Measurements from ENCODE around the gene KDM3A. TPM values are rescaled to one million over a fixed set of nuclear protein-coding genes. Genes with fewer than 3 reads are reported as not detected.
"Not testable (repeated sequence)": the region's sequence is repeated elsewhere in the genome, so short reads cannot be mapped to it uniquely, and the experiment has no call there.

Gene KDM3A
- total RNA-seq, 1 experiment from 2014 or later, result 18.9 TPM

DNA sequence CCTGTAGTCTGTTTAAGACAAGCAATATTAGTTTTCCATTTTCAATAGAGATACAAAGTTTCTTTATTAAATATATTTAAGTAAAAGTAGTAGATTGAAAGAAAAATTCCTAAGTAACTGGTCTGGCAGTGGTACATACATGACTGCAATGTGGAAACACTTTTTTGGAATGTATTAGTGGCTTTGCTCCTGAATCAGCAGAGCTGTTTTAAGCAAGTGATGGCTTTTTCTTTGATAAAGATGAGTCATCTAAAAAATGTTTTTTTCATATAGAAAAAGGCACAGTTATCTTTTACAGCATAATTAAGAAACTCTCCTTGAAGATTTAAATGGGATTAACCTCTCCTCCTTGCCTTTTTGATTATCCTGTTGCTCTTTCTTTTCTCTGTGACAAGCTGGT, 34.9 kb downstream of the KDM3A start:
- DNase-seq (ENCODE audit: low read depth), result peak; percentile 36

DNA sequence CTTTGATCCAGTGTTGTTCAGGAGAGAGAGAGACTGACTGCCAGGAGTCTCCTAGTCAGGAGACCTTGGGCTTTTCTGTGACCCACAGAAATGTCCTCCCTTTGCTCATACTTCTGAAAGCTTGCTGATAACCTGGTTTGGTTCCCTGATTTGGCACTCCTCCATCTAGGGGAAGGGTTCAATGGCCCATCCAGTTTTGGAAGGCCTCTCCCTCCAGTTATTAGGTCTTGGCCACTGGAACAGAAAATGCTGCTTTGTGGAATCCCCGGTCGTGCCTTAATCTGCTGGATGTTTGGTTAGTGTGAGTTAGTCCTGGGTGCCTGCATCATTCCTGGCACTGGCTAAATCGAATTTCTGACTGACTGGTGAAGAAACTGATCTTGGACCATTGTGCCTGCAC, 35.7 kb downstream of the KDM3A start:
- DNase-seq (ENCODE audit: low read depth), result no peak

DNA sequence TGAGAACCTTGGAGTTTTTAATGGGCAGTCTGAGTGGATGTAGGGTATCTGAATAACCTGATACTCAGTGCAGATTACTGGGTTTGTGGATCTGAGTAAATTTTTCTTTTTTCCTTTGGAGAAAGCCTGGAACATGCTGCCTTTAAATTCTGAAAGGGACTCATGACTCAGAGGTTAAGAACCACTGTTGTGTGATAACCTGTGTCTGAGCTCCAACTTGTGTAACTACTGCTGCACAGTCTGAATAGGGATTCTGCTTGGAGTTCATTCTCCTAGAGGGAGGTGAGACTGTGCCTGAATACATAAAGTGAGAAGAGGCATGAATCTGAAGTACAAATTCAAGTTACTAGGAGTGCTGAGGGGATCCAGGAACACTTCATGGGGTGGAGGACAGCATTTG, 36.2 kb downstream of the KDM3A start:
- DNase-seq (ENCODE audit: low read depth), result no peak

DNA sequence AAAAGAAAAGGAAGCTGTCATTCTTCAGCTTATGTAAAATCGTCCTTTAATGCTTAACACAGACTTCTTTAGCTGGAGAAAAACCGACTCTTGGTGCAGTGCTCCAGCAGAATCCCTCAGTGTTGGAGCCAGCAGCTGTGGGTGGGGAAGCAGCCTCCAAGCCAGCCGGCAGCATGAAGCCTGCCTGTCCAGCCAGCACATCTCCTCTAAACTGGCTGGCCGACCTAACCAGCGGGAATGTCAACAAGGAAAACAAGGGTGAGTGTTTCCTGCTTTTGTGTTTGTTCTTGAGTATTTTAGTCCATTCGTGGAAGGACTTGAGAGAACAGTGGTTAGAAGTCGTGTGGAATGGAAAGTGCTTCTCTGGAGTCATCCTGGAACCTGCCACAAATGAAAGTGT, 38.9 kb downstream of the KDM3A start:
- DNase-seq (ENCODE audit: low read depth), result no peak

DNA sequence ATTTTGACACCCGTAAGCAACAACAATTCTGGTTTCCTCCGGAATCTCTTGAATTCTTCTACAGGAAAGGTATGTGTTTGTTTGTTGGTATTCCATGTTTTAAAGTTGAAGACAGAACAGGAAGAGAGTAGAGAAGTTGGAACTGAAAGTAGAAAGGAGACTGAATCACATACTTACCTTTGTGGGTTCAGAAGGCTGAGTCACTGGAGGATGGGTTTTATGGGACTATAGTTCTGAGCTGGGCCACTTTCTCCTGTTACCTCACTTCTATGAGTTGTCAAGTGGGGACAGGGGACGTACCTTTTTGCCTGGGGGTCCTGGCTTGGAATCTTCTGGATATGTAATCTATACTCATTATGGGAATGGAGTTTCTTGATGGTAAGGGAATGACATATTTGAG, 40.9 kb downstream of the KDM3A start:
- DNase-seq (ENCODE audit: low read depth), result no peak

DNA sequence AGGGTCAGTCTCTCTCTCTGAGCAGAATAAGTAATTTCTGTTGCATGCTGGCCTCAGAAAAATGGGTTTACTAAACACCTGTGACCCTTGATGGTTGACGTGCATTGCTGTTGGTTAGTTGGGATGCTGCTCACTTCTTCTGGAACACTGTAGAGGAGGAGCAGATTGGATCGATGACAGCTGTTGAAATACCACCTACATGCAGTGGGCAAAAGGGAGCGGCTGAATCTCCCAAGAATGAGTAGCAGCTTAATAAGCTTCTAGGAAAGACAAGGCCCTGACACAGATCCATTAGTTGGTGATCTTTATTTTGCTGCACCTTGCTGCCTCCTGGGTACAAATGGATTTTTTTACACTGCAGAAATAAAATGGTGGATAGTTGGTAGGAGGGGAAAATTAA, 43.2 kb downstream of the KDM3A start:
- DNase-seq (ENCODE audit: low read depth), result no peak

DNA sequence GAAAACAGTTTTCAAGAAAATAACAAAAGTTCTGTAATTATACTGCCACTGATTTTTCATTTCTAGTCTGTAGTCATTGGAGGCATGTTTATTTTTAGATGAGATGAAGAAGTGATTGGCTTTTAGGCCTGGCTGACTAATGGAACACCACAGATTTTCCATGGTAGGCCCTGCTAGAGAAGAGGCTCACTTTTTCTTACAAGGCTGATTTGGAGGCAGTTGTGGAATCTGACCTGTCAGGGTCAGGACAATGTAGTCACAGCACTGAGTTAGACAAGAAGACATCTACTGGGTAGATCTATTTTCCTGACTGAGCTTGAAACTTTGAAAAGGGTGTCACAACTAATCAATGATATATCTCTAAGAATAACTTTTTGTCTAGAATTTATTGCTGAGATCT, 43.9 kb downstream of the KDM3A start:
- no peak for DNase-seq (ENCODE audit: low read depth)

DNA sequence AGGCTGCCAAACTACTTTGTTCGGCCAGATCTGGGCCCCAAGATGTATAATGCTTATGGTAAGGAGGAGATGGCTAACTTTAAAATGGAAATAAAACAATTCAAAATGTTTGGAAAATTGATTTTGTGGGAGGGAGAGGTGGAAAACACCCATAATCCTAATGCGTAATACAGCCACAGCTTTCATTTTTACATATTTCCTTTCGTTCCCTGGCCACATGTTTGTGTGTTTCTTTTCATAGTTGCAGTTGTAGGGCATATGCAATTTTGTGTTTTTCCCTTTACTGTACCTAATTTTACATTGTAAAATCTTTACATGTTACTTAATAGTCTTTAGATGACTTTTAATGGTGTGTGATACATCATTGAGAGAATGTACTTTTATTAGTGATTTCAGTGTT, 44.6 kb downstream of the KDM3A start:
- DNase-seq (ENCODE audit: low read depth), result no peak

DNA sequence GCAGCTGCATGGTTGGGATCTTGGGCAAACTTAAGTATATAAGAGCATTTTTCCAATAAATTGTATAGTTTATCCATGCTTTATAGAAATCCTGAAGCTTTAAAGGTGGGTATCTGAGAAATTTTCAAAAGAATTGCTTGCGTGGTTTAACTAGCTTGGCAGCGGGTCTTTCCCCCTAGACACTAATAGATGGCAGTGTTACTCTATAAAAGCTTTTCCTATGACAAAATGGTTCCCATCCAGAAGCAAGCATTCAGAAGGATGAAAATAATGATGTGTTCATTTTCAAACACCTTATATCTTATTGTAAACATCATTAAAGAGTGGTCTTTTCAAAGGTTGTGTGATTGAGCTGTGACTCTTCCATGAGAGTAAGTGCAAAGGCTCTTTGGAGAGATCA, 45.9 kb downstream of the KDM3A start:
- DNase-seq (ENCODE audit: low read depth), result no peak

DNA sequence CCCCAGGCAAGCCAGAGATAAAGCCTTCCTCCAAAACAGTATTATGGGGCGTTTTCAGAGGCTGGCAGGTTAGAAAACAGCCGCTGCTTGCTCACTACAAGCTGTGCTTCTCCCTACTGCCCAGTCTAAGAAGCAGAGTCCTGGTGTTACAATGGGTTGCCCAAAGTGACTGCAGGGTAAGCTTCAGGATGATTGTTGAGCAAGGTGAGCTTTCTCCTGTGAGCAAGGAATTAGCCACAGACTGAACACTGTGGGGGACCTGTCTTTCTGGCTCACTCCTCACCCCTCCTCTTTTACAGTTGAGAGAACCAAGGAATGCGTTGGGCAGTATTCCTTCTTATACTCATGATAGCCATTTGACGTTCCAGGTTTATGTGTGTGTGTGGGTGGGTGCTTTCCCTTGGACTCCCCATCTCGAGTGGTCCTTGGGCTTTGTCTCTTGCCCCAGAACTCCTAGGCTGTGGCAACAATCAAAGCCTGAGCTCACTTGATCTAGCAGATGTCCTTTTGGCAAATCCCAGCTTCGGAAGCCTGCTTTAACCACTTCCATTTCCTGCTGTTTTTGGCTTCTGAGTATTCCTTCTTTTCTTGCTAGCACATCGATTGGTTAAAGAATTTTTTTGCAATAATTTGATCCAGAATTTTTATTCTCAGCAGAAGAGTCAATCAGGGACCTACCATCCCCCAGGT, 47.5 kb downstream of the KDM3A start:
- DNase-seq (ENCODE audit: low read depth), result no peak

DNA sequence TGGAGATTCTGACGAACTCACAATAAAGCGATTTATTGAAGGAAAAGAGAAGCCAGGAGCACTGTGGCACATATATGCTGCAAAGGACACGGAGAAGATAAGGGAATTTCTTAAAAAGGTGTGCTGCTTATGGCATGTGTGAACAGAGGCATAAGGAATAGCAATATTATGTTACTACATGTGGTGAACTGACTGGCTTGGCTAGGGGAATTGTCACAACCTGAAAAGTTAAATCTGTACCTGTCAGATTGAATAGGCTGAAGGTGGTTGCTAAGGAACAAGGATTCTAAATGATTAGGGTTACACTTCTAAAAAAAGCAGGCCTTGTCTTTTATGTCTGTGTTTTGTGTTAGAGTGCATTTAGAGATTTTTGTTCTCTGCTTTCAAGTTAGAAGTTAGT, 48.4 kb downstream of the KDM3A start:
- no peak for DNase-seq (ENCODE audit: low read depth)

DNA sequence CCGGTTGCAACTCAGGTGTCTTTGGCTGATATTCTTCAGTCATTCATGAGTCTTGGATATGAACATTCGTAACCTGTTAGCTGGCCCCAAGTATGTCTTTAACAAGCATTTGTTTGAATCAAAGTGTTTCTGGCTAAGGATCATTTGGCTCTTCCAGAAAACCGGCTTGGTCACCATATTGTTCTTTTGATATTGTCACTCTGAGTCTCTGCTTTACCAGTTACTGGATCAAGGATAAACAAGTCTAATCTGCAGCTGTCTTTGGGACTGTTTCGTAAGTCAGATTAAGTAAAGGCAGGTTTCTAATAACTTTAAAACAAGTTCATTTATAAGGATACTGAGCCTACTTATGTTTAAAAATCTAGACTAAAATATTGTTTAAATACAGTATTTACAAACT, 49.1 kb downstream of the KDM3A start:
- DNase-seq (ENCODE audit: low read depth), result no peak

DNA sequence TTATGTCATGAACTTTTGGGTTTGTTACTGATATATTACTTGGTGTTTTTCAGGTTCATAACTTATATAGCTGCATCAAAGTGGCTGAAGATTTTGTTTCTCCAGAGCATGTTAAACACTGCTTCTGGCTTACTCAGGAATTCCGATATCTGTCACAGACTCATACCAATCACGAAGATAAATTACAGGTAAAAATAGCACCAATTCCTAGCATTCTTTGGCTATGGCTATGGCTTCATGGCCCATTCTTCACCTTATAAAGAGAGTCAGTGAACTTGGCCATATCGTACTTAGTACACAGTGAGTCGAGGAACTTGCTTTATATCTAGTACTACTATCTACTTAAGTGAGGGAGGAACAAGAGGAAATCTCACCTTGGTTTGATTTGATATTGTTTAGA, 49.9 kb downstream of the KDM3A start:
- DNase-seq (ENCODE audit: low read depth), result no peak

DNA sequence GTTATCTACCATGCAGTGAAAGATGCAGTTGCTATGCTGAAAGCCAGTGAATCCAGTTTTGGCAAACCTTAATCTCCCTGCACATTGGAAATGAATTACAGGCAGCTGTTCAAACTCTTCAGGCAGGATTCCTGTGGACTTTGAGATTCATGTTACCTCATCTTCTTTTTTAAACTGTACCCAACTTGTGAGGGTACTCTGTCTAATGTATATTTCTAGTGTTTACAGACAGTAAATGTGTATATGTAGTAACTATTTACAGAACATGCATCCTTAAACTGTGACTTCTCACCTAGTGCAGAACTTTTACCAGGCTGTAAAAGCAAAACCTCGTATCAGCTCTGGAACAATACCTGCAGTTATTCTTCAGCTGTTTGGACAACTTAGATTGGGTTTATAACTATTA, 50.9 kb downstream of the KDM3A start:
- peak; percentile 45 for DNase-seq (ENCODE audit: low read depth)

DNA sequence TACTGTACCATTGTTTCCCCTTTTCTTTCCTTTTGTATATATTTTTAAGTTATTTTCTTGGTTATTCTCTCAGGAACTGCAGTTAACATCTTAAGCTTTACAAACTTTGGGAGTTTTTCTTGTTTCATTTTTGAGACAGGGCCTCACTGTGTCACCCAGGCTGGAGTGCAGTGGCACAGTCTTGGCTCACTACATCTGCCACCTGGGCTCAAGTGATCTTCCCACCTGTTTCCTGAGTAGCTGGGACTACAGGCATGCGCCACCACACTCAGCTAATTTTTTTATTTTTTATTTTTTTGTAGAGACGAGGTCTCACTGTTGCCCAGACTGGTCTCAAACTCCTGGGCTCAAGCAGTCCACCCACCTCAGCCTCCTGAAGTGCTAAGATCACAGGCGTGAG, 55.2 kb downstream of the KDM3A start:
- DNase-seq (ENCODE audit: low read depth), result not testable (repeated sequence)

DNA sequence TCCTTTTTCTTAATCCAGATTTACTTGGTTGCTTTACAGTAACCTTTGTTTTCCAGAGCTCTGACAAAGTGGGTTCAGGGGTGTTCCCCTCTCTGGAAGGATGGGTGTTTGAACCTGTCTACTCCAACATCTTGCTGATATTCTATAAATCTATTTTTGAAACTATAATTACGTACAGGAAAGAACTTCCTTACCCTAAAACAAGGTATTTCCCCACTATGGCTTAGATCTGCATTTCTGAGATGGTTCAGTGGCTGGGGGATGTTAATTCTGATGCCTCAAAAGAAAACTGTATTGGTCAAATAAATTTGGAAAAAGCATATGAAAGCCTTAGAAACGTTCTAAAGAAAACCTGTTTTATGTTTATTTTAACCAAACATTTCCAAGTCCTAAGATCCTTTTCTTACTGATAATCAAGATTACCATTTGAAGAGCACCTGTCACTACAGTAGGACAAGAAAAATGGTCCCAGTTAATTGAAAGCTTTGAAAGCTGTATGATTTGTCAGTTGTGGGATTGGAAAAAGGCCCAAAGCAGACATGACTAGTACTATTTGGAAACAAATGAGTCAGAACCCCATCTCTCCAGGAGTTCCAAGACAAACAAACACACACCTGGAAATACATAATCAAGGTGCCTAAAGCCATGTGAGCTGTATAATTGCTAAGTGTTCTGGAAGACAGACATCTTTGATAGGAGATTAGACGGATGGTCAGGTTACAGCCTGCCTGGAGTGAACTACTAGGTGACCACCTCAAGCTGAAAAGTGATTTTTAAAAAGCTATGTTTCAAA, 57.5 kb downstream of the KDM3A start:
- no peak for DNase-seq (ENCODE audit: low read depth)

DNA sequence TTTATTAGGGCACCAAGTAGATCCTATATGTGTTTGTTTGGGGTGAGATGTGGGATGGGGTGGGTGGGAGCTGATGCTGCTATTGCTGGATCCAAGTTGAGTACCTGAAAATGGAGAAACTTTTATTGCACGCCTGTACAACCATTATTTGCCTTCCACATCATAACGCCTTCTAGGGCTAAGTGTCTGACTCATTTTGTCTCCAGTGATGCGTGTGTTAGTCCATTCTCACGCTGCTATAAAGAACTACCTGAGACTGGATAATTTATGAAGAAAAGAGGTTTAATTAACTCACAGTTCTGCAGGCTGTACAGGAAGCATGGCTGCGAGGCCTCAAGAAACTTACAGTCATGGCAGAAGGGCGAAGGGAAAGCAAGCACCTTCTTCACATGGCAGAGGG, 58.2 kb downstream of the KDM3A start:
- DNase-seq (ENCODE audit: low read depth), result no peak

DNA sequence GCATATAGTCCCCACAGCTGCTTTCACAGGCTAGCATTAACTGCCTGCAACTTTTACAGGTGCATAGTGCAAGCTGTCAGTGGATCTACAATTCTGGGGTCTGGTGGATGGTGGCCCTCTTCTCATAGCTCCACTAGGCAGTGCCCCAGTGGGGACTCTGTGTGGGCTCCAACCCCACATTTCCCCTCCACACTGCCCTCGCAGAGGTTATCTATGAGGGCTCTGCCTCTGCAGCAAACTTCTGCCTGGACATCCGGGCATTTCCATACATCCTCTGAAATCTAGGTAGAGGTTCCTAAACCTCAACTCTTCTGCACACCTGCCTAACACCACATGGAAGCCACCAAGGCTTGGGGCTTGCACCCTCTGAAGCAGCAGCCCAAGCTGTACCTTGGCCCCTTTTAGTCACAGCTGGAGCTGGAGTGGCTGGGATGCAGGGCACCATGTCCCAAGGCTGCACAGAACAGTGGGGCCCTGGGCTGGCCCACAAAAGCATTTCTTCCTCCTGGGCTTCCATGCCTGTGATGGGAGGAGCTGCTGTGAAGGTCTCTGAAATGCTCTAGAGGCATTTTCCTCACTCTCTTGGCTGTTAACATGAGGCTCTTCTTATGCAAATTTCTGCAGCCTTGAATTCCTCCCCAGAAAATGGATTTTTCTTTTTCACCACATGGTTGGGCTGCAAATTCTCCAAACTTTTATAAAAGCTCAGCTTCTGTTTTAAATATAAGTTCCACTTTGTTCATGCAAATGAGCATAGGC, 59.3 kb downstream of the KDM3A start:
- DNase-seq (ENCODE audit: low read depth), result no peak

DNA sequence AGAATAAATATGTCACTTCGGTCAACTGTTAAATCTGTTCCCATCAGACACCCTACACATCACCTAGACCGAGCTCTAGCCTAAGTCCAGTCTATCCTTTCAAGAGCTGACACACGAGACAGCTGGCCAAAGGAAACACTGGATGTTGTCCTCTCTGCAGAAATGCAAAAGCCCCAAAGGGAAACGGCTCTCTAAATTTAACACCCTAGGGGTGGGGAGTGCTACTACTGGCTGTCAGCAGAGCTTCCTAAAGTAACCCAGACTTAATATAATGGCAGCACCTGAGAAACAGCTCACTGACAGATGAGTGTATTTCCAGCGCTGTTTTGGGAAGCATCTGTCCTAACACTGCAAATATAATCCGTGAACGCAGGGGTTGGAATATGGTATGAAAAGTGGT, 66.4 kb downstream of the KDM3A start:
- DNase-seq (ENCODE audit: low read depth), result no peak

DNA sequence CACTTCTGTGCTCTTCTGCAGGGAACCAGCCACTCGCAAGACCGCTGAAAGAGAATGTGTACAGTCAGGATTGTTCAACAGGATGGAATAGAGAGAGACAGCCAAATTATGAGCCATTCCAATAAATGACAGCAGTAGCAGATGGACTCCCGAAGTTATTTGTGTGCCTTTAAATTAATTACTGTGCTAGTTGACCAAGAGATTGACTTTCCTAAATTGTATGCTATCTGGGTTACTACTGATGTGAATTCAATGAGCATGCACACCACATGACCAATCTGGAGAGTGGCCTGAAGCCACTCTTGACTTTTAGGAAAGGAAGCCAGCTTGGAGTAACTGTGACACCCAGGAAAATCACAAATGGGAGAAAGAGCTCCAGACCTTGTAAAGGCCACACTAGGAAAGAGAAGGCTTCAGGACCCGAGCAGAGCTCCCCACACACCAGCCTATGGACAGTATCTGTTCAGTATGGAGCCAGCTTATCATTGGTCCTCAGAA, 69.3 kb downstream of the KDM3A start:
- no peak for DNase-seq (ENCODE audit: low read depth)

DNA sequence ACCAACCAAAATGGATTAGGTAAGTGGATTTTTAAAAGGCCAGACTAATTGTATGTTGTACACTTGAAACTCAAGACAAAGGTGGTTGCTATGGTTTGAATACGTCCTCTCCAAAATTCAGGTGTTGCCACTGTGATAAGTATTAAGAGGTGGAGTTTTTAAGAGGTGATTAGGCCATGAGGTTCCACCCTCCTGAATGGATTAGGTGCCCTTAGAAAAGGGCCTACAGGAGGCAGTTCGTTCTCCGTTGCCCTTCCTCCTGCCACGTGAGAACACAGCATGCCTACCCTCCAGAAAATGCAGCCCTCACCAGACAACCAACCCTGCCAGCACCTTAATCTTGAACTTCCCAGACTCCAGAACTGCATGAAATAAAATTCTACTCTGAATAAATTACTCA, 70.9 kb downstream of the KDM3A start:
- DNase-seq (ENCODE audit: low read depth), result no peak

DNA sequence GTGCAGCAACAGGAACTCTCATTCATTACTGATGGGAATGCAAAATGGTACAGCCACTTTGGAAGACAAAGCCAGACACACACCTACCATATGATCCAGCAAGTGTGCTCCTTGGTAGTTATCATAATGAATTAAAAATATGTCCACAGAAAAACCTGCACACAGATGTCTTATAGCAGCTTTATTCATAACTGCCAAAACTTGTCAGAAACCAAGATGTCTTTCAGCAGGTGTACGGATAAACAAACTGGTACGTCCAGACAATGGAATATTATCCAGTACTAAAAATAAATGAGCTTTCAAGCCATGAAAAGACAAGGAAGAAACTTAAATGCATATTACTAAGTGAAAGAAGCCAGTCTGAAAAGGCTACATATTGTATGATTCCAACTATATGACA, 71.7 kb downstream of the KDM3A start:
- DNase-seq (ENCODE audit: low read depth), result peak; percentile 26
